AG04449 (cell line): ENCODE measurements around the gene SDC1.

Experiments
- CTCF ChIA-PET: fragments of 350-600 bp; formaldehyde crosslinking; extraction: SDS; loops from one replicate; lab custom pipeline; 2021; ENCODE audit warnings: antibody characterized with exemption; lab: Yijun Ruan, JAX
- POLR2A ChIA-PET: fragments of 400-600, 350-600 bp; formaldehyde crosslinking; extraction: SDS; loops from one replicate; lab custom pipeline; 2020; ENCODE audit warnings: antibody characterized with exemption, inconsistent platforms; lab: Yijun Ruan, JAX
- DNase-seq: peaks from one replicate; pipeline ENCODE4 v3.0.0-alpha.2; 2010; ENCODE audit warnings: low read depth, low spot score
- H3K4me3 ChIP-seq: 2 replicates; pipeline ENCODE4 v1.5.1; 2011; ENCODE audit warnings: low read depth, mild to moderate bottlenecking, control low read depth, low read length
- CTCF ChIP-seq: IDR thresholded peaks from one replicate; pipeline ENCODE4 v1.5.1; 2011; ENCODE audit warnings: mild to moderate bottlenecking, moderate library complexity, low read length, control low read depth, inconsistent platforms; ENCODE audit not compliant: insufficient read depth; ENCODE audit errors: missing control alignments

Gene SDC1

GRCh38 chr2:20203521-20204225 is 21.3 kb downstream of the SDC1 start:
- no peak overlapping the region for H3K4me3 ChIP-seq
- POLR2A ChIA-PET = no interaction called here
- CTCF ChIA-PET = interaction anchor here (0.8 to 6.5 kb wide), 3 partner anchors 11 to 98 kb away, joined by 3 to 47 read pairs (median 3); no protein-coding TSS in a partner anchor
- no peak for DNase-seq
- TF ChIP-seq CTCF = no peak

DNA sequence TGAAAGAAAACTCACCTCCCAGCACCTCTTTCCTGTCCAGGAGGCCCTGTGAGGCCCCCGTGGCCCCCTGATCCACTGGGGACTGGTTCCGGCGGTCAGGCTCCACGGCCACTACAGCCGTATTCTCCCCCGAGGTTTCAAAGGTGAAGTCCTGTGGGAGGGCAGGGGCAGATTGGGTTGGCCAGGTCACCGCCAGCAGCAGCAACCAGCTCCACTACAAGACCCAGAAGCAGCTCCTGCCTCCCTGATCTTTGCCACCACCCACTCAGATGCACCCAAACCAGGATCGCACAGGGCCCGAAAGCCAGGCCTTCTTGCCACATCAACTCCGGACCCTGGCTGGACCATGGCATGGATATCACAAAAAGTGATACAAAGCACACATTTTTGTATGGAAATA is 21.9 kb downstream of the SDC1 start:
- no peak overlapping the region for H3K4me3 ChIP-seq
- ChIA-PET POLR2A (no interaction called here), CTCF (interaction anchor here (0.8 to 6.5 kb wide), 3 partner anchors 12 to 97 kb away, joined by 3 to 47 read pairs (median 3); no protein-coding TSS in a partner anchor)
- no peak for TF ChIP-seq CTCF
- no peak for DNase-seq

- POLR2A ChIA-PET = no interaction called here
- CTCF ChIA-PET = no interaction called here
- H3K4me3 ChIP-seq = no peak overlapping the region
- no peak for DNase-seq
- TF ChIP-seq CTCF = no peak
Observed at GRCh38 chr2:20201671-20202070, 23.3 kb downstream of the SDC1 start.

DNA sequence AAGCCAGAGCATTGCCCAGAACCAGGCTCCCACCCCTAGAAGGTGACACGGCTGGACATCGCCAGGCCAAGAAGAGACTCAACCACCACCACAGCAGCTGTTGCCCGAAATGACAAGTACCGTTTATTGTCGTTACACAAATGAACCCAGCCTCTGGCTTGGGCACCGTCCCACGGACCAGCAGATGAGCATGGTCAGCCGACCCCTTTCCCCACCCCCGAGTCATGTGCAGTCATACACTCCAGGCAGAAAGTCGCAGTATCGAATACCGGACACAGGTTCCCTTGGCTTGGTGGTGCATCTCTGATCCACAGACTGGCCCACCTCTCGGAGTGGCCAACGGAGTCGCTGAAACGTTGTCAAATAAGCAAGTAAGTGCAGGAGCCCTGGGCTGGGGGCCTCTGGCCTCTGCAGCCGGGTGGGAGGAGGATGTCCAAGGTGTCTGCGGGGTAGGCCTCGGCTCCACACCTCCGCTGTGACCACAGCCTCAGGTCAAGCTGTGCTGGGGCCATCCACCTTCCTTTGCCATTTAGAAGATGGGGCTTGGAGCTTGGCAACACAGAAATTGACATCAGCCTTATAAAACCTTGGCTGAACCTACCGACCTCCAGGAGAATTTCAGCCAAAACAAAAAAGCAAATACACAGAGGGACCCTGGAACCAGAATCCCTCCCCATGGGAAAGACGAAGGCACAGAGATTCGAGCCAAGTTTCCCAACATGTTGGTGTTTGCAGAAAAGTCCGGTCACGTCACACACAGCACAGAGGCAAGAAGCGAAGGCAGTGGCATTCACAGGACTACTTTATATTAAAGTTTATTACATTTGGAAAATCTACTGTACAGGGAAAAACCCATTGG is 24.0 kb downstream of the SDC1 start:
- ChIA-PET CTCF (no interaction called here), POLR2A (no interaction called here)
- DNase-seq = no peak
- TF ChIP-seq CTCF = no peak
- H3K4me3 ChIP-seq = no peak overlapping the region

GRCh38 chr2:20199633-20200270 is 25.2 kb downstream of the SDC1 start:
- no peak for TF ChIP-seq CTCF
- CTCF ChIA-PET = no interaction called here
- DNase-seq = no peak
- H3K4me3 ChIP-seq = no peak overlapping the region
- POLR2A ChIA-PET = no interaction called here
